SK-N-SH (cell line): ENCODE data around the gene FAM20A.

Experiments
- TEAD4 ChIP-seq: IDR thresholded peaks from 2 replicates; pipeline ENCODE4 v1.4.0; 2012; ENCODE audit warnings: mild to moderate bottlenecking, borderline replicate concordance; ENCODE audit not compliant: insufficient read depth
- TF ChIP-seq, protein P1 (sequence below): fragments of 200-600 bp; sonication (generic); IDR thresholded peaks from 2 replicates; pipeline ENCODE4 v1.6.1; 2017; ENCODE audit warnings: antibody characterized with exemption, mild to moderate bottlenecking, moderate library complexity
- TF ChIP-seq, protein P2 (sequence below): fragments of 150-350 bp; IDR thresholded peaks from 2 replicates; pipeline ENCODE4 v1.6.1; 2017; ENCODE audit warnings: antibody characterized with exemption, low read length, low read depth, borderline replicate concordance

DNA sequence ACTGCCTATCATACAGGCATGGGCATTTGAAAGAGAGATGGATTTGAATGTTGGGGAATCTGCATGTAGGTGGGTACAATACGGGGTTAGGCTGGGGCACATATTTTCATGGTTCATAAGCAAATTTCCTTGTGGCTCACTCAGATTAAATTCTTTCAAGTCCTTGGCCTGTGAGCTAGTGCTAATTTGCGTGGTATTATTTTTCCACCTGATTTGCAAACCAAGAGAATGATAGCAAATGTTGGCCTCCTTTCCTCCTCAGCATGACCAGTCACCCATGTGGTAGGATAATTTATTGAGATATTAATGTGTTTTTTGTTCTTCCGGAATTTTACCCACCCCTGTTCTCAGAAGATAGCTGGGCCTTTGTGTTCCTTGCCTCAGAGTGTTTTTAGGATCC, 22.9 kb downstream of the FAM20A start:
- TF ChIP-seq, protein P1, sequence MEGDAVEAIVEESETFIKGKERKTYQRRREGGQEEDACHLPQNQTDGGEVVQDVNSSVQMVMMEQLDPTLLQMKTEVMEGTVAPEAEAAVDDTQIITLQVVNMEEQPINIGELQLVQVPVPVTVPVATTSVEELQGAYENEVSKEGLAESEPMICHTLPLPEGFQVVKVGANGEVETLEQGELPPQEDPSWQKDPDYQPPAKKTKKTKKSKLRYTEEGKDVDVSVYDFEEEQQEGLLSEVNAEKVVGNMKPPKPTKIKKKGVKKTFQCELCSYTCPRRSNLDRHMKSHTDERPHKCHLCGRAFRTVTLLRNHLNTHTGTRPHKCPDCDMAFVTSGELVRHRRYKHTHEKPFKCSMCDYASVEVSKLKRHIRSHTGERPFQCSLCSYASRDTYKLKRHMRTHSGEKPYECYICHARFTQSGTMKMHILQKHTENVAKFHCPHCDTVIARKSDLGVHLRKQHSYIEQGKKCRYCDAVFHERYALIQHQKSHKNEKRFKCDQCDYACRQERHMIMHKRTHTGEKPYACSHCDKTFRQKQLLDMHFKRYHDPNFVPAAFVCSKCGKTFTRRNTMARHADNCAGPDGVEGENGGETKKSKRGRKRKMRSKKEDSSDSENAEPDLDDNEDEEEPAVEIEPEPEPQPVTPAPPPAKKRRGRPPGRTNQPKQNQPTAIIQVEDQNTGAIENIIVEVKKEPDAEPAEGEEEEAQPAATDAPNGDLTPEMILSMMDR, result no peak
- no peak for TF ChIP-seq TEAD4
- TF ChIP-seq, protein P2, sequence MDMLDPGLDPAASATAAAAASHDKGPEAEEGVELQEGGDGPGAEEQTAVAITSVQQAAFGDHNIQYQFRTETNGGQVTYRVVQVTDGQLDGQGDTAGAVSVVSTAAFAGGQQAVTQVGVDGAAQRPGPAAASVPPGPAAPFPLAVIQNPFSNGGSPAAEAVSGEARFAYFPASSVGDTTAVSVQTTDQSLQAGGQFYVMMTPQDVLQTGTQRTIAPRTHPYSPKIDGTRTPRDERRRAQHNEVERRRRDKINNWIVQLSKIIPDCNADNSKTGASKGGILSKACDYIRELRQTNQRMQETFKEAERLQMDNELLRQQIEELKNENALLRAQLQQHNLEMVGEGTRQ, result no peak
